HL-60 (cell line): ENCODE data around the gene ENOX1.

ENCODE experiments used
- DNase-seq, 2 experiments: peaks; one replicate each; pipeline ENCODE4 v3.0.0-alpha.2; 2010 to 2020; ENCODE audit warnings: low read depth in 1 of 2, low spot score in 1 of 2
- H3K27ac ChIP-seq: fragments of 250-450 bp; sonication (Bioruptor Pico); replicated peaks from 2 replicates; pipeline ENCODE4 v1.5.1; 2020; ENCODE audit warnings: mild to moderate bottlenecking, moderate library complexity
- H3K27me3 ChIP-seq: fragments of 250-450 bp; sonication (Bioruptor Pico); 2 replicates; pipeline ENCODE4 v1.5.1; 2021; ENCODE audit warnings: mild to moderate bottlenecking, moderate library complexity; ENCODE audit not compliant: insufficient read depth, poor library complexity, severe bottlenecking
- H3K4me3 ChIP-seq: replicated peaks from 2 replicates; pipeline ENCODE4 v1.5.1; 2011; ENCODE audit warnings: mild to moderate bottlenecking, control low read depth, low read length; ENCODE audit not compliant: insufficient read depth
- CTCF ChIP-seq: IDR thresholded peaks from one replicate; pipeline ENCODE4 v1.5.1; 2011; ENCODE audit warnings: low read length, control low read depth, inconsistent platforms; ENCODE audit not compliant: insufficient read depth
- GABPA ChIP-seq: IDR thresholded peaks from 2 replicates; pipeline ENCODE4 v1.6.1; 2012; ENCODE audit warnings: low read depth
- POLR2AphosphoS5 ChIP-seq: IDR thresholded peaks from 2 replicates; pipeline ENCODE4 v1.6.1; 2012; ENCODE audit warnings: low read depth
- REST ChIP-seq: IDR thresholded peaks from 2 replicates; pipeline ENCODE4 v1.6.1; 2012; ENCODE audit warnings: low read depth; ENCODE audit not compliant: insufficient replicate concordance
- SPI1 ChIP-seq: IDR thresholded peaks from 2 replicates; pipeline ENCODE4 v1.6.1; 2012; ENCODE audit warnings: low read depth, mild to moderate bottlenecking, borderline replicate concordance

Gene ENOX1

GRCh38 chr13:43268632-43269031, 518.1 kb downstream of the ENOX1 start:
- Histone ChIP-seq H3K4me3 (no peak overlapping the region), H3K27ac (no peak overlapping the region), H3K27me3 (peaks cover 12% of the 10 kb centered on the region)
- DNase-seq: no peak
- TF ChIP-seq SPI1 (no peak), POLR2AphosphoS5 (no peak), GABPA (no peak), CTCF (no peak), REST (no peak)

DNA sequence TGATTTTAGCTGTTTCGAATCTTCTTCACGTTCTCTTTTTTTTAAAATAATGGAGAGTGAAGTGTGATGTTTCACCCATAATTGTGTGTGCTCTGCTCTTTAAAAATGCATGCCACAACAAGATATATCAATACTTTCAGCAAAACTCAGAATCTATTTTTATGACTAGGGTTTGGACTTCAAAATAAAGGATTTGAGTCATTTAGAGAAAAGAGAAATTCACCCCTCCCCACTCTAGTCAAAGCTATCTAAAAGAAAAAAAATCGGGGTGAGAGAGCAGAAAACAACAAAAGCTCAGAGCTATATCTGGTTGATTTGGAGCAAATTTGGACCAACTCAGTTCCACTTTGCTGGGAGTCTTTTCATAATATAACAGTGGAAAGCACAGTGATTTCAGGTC, 518.9 kb downstream of the ENOX1 start:
- no peak overlapping the region for H3K27ac ChIP-seq
- no peak overlapping the region for H3K4me3 ChIP-seq
- no peak for DNase-seq
- H3K27me3 ChIP-seq: peaks cover 12% of the 10 kb centered on the region
- TF ChIP-seq CTCF (no peak), POLR2AphosphoS5 (no peak)

- Histone ChIP-seq H3K4me3 (no peak overlapping the region), H3K27me3 (peaks cover 12% of the 10 kb centered on the region), H3K27ac (no peak overlapping the region)
- no peak for DNase-seq
- TF ChIP-seq CTCF (no peak), GABPA (no peak), SPI1 (no peak), REST (no peak), POLR2AphosphoS5 (no peak)
Measured at GRCh38 chr13:43266936-43267615, 519.7 kb downstream of the ENOX1 start.

- Histone ChIP-seq H3K4me3 (no peak overlapping the region), H3K27ac (no peak overlapping the region), H3K27me3 (peaks cover 12% of the 10 kb centered on the region)
- DNase-seq: no peak
- no peak for TF ChIP-seq REST
- TF ChIP-seq GABPA: no peak
- no peak for TF ChIP-seq SPI1
- TF ChIP-seq CTCF: no peak
- TF ChIP-seq POLR2AphosphoS5: no peak
Measured at GRCh38 chr13:43265028-43265427, 521.7 kb downstream of the ENOX1 start.
